Neutrophil (primary cell): ENCODE measurements around the gene LYRM2.

Source experiments
- H3K27ac ChIP-seq: fragments of 200-600 bp; sonication (generic); 2 replicates; pipeline ENCODE4 v1.5.1; 2016; ENCODE audit warnings: mild to moderate bottlenecking, moderate library complexity
- H3K27me3 ChIP-seq: fragments of 200-600 bp; sonication (generic); 2 replicates; pipeline ENCODE4 v1.6.0; 2016; ENCODE audit warnings: mild to moderate bottlenecking
- H3K36me3 ChIP-seq: fragments of 200-600 bp; sonication (generic); 2 replicates; pipeline ENCODE4 v1.5.1; 2017
- H3K4me1 ChIP-seq, 2 experiments: fragments of 200-600 bp in 1 of 2; sonication (generic) in 1 of 2; 1 replicate in 1 of 2; 2 replicates in 1 of 2; pipeline versions ENCODE4 v1.5.1 to v1.6.1; 2013 to 2016; ENCODE audit warnings: low read depth in 1 of 2, low read length in 1 of 2, mild to moderate bottlenecking in 1 of 2, moderate library complexity in 1 of 2; ENCODE audit not compliant: control insufficient read depth in 1 of 2, insufficient read depth in 1 of 2
- H3K4me3 ChIP-seq, 2 experiments: fragments of 200-600 bp in 1 of 2; sonication (generic) in 1 of 2; 1 replicate in 1 of 2; 2 replicates in 1 of 2; pipeline ENCODE4 v1.5.1; 2013 to 2016; ENCODE audit warnings: low read depth in 1 of 2, low read length in 1 of 2, mild to moderate bottlenecking in 1 of 2, moderate library complexity in 1 of 2
- H3K9me3 ChIP-seq: fragments of 200-600 bp; sonication (generic); 2 replicates; pipeline ENCODE4 v1.5.1; 2016
- TF ChIP-seq, protein P1 (sequence below): fragments of 200-600 bp; sonication (generic); IDR thresholded peaks from 2 replicates; pipeline ENCODE4 v1.5.1; 2016; ENCODE audit warnings: antibody characterized with exemption

LYRM2 gene

DNA sequence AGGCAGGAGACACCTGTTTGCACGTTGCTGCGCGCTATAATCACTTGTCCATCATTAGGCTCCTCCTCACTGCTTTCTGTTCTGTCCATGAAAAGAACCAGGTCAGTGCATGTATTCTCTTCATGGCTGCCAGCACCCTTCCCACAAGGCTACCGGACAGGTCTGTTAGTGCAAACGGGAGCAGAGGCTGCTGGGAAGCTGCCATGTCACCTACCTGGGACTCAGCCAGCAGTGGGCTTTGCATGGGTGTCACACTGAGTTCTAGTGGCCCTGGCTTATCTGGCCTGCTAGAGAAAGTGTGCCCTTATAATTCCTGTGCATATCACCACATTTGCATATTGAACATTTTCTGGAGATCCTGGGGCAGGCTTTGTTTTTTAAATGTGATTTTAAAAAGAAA lies 24.8 kb downstream of the LYRM2 start:
- H3K27ac ChIP-seq = no peak overlapping the region
- H3K27me3 ChIP-seq = no peaks in the 10 kb centered on the region
- H3K36me3 ChIP-seq = no peaks in the 10 kb centered on the region
- no peaks in the 10 kb centered on the region for H3K4me1 ChIP-seq
- H3K9me3 ChIP-seq = no peaks in the 10 kb centered on the region
- H3K4me3 ChIP-seq = no peak overlapping the region
- TF ChIP-seq, protein P1, sequence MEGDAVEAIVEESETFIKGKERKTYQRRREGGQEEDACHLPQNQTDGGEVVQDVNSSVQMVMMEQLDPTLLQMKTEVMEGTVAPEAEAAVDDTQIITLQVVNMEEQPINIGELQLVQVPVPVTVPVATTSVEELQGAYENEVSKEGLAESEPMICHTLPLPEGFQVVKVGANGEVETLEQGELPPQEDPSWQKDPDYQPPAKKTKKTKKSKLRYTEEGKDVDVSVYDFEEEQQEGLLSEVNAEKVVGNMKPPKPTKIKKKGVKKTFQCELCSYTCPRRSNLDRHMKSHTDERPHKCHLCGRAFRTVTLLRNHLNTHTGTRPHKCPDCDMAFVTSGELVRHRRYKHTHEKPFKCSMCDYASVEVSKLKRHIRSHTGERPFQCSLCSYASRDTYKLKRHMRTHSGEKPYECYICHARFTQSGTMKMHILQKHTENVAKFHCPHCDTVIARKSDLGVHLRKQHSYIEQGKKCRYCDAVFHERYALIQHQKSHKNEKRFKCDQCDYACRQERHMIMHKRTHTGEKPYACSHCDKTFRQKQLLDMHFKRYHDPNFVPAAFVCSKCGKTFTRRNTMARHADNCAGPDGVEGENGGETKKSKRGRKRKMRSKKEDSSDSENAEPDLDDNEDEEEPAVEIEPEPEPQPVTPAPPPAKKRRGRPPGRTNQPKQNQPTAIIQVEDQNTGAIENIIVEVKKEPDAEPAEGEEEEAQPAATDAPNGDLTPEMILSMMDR = no peak

DNA sequence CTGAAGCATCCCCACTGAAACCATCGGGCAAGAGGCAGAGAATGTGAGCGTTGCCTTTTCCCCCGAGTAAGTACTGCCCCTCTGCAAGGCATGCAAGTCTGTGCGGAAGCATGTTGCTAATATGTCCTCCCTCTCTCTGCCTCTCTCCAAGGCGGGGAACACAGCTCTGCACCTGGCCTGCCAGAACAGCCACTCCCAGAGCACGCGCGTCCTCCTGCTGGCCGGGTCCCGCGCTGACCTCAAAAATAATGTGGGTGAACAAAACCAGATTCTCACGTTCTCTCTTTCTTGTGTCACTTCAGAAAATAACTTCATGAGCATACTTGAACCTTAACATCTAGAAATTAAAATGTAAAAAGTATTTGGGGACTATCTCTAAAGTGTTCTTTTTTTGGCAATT lies 26.4 kb downstream of the LYRM2 start:
- H3K9me3 ChIP-seq = no peaks in the 10 kb centered on the region
- H3K27me3 ChIP-seq = no peaks in the 10 kb centered on the region
- H3K4me1 ChIP-seq = no peaks in the 10 kb centered on the region
- H3K36me3 ChIP-seq = no peaks in the 10 kb centered on the region
- no peak overlapping the region for H3K4me3 ChIP-seq
- TF ChIP-seq, protein P1 = no peak
- H3K27ac ChIP-seq = no peak overlapping the region

DNA sequence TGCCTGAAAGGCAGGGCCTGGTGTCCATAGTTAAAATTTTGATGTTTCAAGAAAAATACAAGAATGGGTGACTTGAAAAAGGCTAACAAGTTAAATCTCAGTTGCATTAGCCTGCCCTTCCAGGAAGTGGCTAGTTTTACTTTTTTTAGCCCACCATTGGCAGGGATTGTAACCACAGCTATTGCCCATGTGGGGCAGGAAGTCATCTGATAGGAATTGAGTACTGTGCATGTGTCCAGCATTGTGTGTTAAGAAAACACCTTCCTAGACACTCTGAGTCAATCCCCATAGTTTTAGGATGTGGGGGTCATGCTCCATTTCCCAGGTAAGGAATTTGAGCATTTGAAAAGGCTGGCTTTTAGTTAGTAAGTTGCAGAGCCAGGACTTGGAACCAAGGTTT lies 26.9 kb downstream of the LYRM2 start:
- H3K36me3 ChIP-seq = no peaks in the 10 kb centered on the region
- H3K4me3 ChIP-seq = no peak overlapping the region
- no peak overlapping the region for H3K27ac ChIP-seq
- H3K9me3 ChIP-seq = no peaks in the 10 kb centered on the region
- H3K4me1 ChIP-seq = no peaks in the 10 kb centered on the region
- H3K27me3 ChIP-seq = no peaks in the 10 kb centered on the region
- TF ChIP-seq, protein P1 = no peak

DNA sequence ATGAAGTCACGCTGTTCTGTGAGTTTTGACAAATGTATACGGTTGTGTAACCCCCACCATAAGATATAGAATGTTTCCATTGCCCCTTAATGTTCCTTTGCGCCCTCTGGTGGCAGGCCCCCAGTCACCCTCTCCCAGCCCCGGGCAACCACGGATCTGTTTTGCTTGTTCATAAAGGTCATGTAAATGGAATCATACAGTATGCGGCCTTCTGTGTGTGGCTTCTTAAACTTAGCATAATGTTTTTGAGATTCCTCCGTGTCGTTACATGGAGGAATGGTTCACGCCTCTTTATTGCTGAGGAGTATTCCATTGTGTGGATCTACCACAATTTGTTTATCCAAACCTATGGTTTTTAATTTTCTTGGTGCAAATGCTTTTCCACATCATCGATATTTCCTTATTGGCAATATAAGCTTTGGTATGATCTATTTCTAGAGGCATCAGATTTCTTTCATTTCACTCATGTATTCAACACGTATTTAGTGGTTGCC lies 28.4 kb downstream of the LYRM2 start:
- Histone ChIP-seq H3K36me3 (no peaks in the 10 kb centered on the region), H3K9me3 (no peaks in the 10 kb centered on the region), H3K4me3 (no peak overlapping the region), H3K4me1 (no peaks in the 10 kb centered on the region), H3K27ac (no peak overlapping the region), H3K27me3 (no peaks in the 10 kb centered on the region)
- TF ChIP-seq, protein P1 = peak; percentile 74

DNA sequence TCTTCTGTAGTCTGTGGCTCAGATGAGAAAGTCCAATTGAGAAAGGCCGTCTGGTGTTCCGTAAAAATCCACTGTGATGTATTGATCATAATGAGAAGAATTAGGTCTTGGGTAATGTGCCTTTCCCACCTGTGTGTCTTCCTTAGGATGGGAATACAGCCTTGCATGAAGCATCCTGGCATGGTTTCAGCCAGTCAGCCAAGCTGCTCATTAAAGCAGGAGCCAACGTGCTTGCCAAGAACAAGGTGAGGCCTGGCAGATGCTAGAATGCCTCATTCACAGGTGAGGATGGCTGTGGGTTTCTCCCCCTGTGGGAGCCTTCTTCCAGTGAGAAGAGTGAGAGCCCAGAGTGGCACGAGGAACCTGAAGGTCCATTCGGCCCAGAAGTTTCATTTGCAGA lies 32.7 kb downstream of the LYRM2 start:
- H3K27me3 ChIP-seq = no peaks in the 10 kb centered on the region
- H3K4me1 ChIP-seq = no peaks in the 10 kb centered on the region

More for the DNA sequence above, 32.7 kb downstream of the LYRM2 start:
- H3K27ac ChIP-seq = no peak overlapping the region
- no peaks in the 10 kb centered on the region for H3K9me3 ChIP-seq
- H3K36me3 ChIP-seq = no peaks in the 10 kb centered on the region
- TF ChIP-seq, protein P1 = no peak
- H3K4me3 ChIP-seq = no peak overlapping the region
